K562 (cell line): ENCODE measurements around the gene SLMAP. TPM values are rescaled to one million over a fixed set of nuclear protein-coding genes. Genes with fewer than 3 reads are reported as not detected.

ENCODE experiments used
- ARNT ChIP-seq, 2 experiments: fragments of 450-650 bp; IDR thresholded peaks; 2 replicates each; pipeline ENCODE4 v1.6.1; 2016; ENCODE audit warnings: mild to moderate bottlenecking in 1 of 2
- ATF7 ChIP-seq: fragments of 450-650 bp; IDR thresholded peaks from 2 replicates; pipeline ENCODE4 v1.7.1; 2014; ENCODE audit warnings: mild to moderate bottlenecking, moderate library complexity
- CBFA2T2 ChIP-seq: fragments of 450-650 bp; conservative IDR thresholded peaks from 2 replicates; pipeline ENCODE4 v1.6.1; 2017; ENCODE audit warnings: mild to moderate bottlenecking
- CREM ChIP-seq: IDR thresholded peaks from 2 replicates; pipeline ENCODE4 v1.6.1; 2014; ENCODE audit warnings: antibody characterized with exemption, low read depth
- DACH1 ChIP-seq: fragments of 450-650 bp; IDR thresholded peaks from 2 replicates; pipeline ENCODE4 v1.6.1; 2018; ENCODE audit not compliant: partially characterized antibody
- HCFC1 ChIP-seq: IDR thresholded peaks from 2 replicates; pipeline ENCODE4 v1.6.1; 2012; ENCODE audit warnings: low read depth, low read length, improper control_type of control experiment
- HDAC6 ChIP-seq: IDR thresholded peaks from 2 replicates; pipeline ENCODE4 v1.6.1; 2012; ENCODE audit warnings: low read depth, mild to moderate bottlenecking, control low read depth, inconsistent platforms, low read length, moderate library complexity
- HLTF ChIP-seq: fragments of 450-650 bp; IDR thresholded peaks from 2 replicates; pipeline ENCODE4 v1.6.1; 2016
- PYGO2 ChIP-seq: fragments of 450-650 bp; IDR thresholded peaks from 2 replicates; pipeline ENCODE4 v1.6.1; 2016; ENCODE audit warnings: mild to moderate bottlenecking, missing genetic modification characterization, moderate library complexity, missing compliant biosample characterization
- RAD21 ChIP-seq, 2 experiments: fragments of 250-450 bp in 1 of 2; fragments of 450-650 bp in 1 of 2; sonication (Bioruptor Pico) in 1 of 2; formaldehyde crosslinking in 1 of 2; IDR thresholded peaks in 1 of 2; conservative IDR thresholded peaks in 1 of 2; 2 replicates each; pipeline versions ENCODE4 v1.4.0 to v1.8.0; 2020 to 2022; ENCODE audit warnings: mild to moderate bottlenecking in 2 of 2, moderate library complexity in 1 of 2
- SLC30A9 ChIP-seq: fragments of 250-450 bp; sonication (Bioruptor Pico); IDR thresholded peaks from 2 replicates; pipeline ENCODE4 v1.8.0; 2022; ENCODE audit warnings: mild to moderate bottlenecking, moderate library complexity
- TCFL5 ChIP-seq: fragments of 250-450 bp; sonication (Bioruptor Pico); conservative IDR thresholded peaks from 2 replicates; pipeline ENCODE4 v1.6.1; 2021; ENCODE audit warnings: mild to moderate bottlenecking, moderate library complexity, matching md5 sums
- ZFP91 ChIP-seq: sonication (generic); formaldehyde crosslinking; IDR thresholded peaks from 2 replicates; pipeline ENCODE4 v1.8.0; 2022; ENCODE audit warnings: mild to moderate bottlenecking, missing genetic modification reagents
- ZNF668 ChIP-seq: fragments of 250-450 bp; sonication (Bioruptor Pico); IDR thresholded peaks from 2 replicates; pipeline ENCODE4 v1.8.0; 2022; ENCODE audit warnings: mild to moderate bottlenecking, inconsistent platforms
- polyA plus RNA-seq, 8 experiments: library from polyadenylated mRNA; depleted of rRNA in 4 of 8; stranded (reverse) in 5 of 8; unstranded in 3 of 8; fragments of >200 nt; fragmentation: Nextera tagmentation in 2 of 8; fragmentation: Illumina TruSeq in 1 of 8; extraction: Ambion mirVana in 2 of 8; extraction: Trizol in 1 of 8; gene quantifications; 2 replicates each; pipeline versions ENCODE4 v1.2.1 to v1.2.3, GENCODE V29; 2011 to 2014; ENCODE audit warnings: inconsistent platforms in 1 of 8, missing spikeins in 1 of 8
- total RNA-seq, 7 experiments: library from RNA; depleted of rRNA in 6 of 7; stranded (reverse); fragments of >200 nt in 6 of 7; fragmentation: Illumina TruSeq in 2 of 7; extraction: Trizol in 2 of 7; gene quantifications; 2 replicates each; pipeline versions ENCODE4 v1.2.1 to v1.2.3, GENCODE V29; 2011 to 2021; ENCODE audit warnings: low replicate concordance in 1 of 7
- TF ChIP-seq, protein P1 (sequence below): fragments of 250-450 bp; sonication (Bioruptor Pico); IDR thresholded peaks from 2 replicates; pipeline ENCODE4 v1.4.0; 2020; ENCODE audit warnings: mild to moderate bottlenecking, moderate library complexity
- TF ChIP-seq, protein P2 (sequence below): fragments of 450-650 bp; formaldehyde crosslinking; conservative IDR thresholded peaks from 2 replicates; pipeline ENCODE4 v1.4.0; 2022; ENCODE audit warnings: mild to moderate bottlenecking, missing genetic modification characterization
- TF ChIP-seq, protein P3 (sequence below), 2 experiments: fragments of 450-650 bp in 1 of 2; sonication (generic) in 1 of 2; formaldehyde crosslinking in 1 of 2; IDR thresholded peaks in 1 of 2; conservative IDR thresholded peaks in 1 of 2; 2 replicates each; pipeline versions ENCODE4 v1.6.1 to v1.8.1; 2016 to 2023; ENCODE audit warnings: mild to moderate bottlenecking in 2 of 2, moderate library complexity in 2 of 2, inconsistent platforms in 1 of 2, missing genetic modification reagents in 1 of 2

Gene SLMAP
- total and polyA plus RNA-seq, 9 of the 15 experiments (the other 6 are each of a cell fraction or from before 2014, with no cell fraction given) = 12.1 to 50.7 (median 28.3) TPM

- TF ChIP-seq HDAC6 (no peak), SLC30A9 (CRISPR knock-in tag) (no peak), HCFC1 (no peak), ZFP91 (CRISPR knock-in tag) (no peak), TCFL5 (CRISPR knock-in tag) (no peak), ATF7 (peak; percentile 50; the same call in 1 of the 2 replicates), HLTF (no peak), RAD21 (CRISPR knock-in tag; conservative IDR thresholded peaks at IDR 0.05 in 1 of 2, IDR thresholded peaks at IDR 0.05 in 1 of 2) (peak in 1 of 2 experiments; percentile 31; a peak in 2 of 4 replicates), CBFA2T2 (no peak), ARNT (IDR thresholded peaks at IDR 0.05) (no peak), ZNF668 (no peak), DACH1 (no peak), PYGO2 (no peak), CREM (0 out of 2 replicates have a peak, but pooled peaks have one; percentile 28)
- TF ChIP-seq, protein P1, sequence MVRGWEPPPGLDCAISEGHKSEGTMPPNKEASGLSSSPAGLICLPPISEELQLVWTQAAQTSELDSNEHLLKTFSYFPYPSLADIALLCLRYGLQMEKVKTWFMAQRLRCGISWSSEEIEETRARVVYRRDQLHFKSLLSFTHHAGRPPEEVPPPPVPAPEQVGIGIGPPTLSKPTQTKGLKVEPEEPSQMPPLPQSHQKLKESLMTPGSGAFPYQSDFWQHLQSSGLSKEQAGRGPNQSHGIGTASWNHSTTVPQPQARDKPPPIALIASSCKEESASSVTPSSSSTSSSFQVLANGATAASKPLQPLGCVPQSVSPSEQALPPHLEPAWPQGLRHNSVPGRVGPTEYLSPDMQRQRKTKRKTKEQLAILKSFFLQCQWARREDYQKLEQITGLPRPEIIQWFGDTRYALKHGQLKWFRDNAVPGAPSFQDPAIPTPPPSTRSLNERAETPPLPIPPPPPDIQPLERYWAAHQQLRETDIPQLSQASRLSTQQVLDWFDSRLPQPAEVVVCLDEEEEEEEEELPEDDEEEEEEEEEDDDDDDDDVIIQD (CRISPR knock-in tag) = no peak
- TF ChIP-seq, protein P2, sequence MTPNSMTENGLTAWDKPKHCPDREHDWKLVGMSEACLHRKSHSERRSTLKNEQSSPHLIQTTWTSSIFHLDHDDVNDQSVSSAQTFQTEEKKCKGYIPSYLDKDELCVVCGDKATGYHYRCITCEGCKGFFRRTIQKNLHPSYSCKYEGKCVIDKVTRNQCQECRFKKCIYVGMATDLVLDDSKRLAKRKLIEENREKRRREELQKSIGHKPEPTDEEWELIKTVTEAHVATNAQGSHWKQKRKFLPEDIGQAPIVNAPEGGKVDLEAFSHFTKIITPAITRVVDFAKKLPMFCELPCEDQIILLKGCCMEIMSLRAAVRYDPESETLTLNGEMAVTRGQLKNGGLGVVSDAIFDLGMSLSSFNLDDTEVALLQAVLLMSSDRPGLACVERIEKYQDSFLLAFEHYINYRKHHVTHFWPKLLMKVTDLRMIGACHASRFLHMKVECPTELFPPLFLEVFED (CRISPR knock-in tag) = no peak
- TF ChIP-seq, protein P3, sequence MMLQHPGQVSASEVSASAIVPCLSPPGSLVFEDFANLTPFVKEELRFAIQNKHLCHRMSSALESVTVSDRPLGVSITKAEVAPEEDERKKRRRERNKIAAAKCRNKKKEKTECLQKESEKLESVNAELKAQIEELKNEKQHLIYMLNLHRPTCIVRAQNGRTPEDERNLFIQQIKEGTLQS (IDR thresholded peaks at IDR 0.05) = peak; percentile 37; the same call in 1 of the 2 replicates
- TF ChIP-seq, protein P3 (CRISPR knock-in tag; conservative IDR thresholded peaks at IDR 0.05) = no peak
Observed at GRCh38 chr3:57856675-57857074, 100.6 kb downstream of the SLMAP start (continued).
